ENCODE data around the gene ROPN1B.
"Not testable (repeated sequence)": the region's sequence is repeated elsewhere in the genome, so short reads cannot be mapped to it uniquely, and the experiment has no call there.

Gene ROPN1B

GRCh38 chr3:125957674-125958510 is 11.1 kb upstream of the ROPN1B start:
- TF ChIP-seq ZNF274 (IDR thresholded peaks at IDR 0.05; ENCODE audit: low read depth, low read length): no peak
- no peak overlapping the region for H3K4me3 ChIP-seq (ENCODE audit: low read length)

DNA sequence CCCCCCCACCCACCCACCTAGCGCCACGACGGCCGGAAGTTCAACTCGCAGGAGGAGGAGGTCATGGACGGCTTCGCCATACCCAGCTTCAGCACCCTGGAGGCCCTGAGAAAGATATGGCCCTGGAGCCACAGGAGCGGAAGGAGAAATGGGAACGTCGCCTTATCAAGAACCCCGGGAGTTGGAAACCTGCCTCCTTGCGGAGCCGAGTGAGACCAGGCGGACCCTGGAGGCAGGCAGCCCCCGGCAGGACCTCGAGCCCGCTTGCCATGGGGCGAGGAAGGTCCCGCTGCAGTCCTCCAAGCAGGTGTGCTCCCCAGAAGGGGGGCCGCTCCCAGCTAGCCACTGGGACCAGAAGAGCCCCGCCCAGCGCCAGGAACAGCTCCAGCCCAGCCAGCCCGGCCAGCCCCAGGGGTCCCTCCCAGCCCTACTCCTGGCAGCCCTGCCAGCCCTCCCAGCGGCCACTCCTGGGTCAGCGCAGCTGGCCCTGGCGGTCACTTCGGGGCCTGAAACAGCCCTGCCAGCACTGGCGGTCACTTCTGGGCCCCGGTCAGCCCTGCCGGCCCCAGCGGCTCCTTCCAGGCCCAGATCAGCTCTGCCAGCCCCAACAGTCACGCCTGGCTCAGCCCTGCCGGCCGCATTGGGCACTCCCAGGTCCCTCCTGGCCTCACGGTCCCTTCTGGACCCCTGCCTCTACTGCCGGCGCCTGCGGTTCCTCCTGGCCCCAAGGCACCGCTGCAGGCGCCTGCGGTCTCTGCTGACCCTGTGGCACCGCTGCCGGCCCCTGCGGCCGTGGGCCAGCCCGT is 10.3 kb upstream of the ROPN1B start:
- TF ChIP-seq ZNF274 (IDR thresholded peaks at IDR 0.05; ENCODE audit: low read depth, low read length): no peak
- no peak overlapping the region for H3K4me3 ChIP-seq (ENCODE audit: low read length)

DNA sequence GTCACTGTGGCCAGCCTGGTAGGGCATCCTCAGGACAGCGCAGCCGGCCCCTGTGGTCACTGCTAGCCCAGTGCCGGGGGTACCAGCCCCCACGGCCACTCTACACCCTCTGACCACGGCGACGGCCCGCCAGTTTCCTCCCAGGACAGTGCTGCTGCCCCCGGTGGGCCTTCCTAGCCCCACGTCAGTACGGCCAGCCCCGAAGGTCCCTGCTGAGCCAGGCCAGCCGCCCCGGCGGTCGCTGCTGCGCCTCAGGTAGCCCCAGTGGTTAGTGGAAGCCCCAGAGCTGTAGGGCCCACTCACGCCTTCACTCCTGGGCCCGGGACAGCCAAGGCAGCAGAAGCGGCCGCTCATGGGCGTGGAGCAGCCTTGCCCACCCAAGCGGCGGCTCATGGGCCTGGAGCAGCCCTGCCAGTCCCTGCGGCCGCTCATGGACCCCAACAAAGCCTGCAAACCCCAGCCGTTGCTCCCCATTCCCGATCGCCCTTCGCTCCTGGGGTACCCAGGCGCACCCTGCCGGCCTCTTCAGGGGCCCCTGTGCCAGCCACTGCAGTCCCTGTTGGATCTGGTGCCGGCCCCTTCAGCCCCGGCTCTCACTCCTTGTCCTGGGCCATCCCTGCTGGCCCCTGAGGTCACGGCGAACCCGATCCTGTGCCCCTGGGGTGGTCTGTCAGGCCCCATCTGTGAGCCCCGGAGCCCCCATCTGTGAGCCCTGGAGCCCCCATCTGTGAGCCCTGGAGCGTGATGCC is 9.5 kb upstream of the ROPN1B start:
- TF ChIP-seq ZNF274 (IDR thresholded peaks at IDR 0.05; ENCODE audit: low read depth, low read length): no peak
- H3K4me3 ChIP-seq (ENCODE audit: low read length): no peak overlapping the region

DNA sequence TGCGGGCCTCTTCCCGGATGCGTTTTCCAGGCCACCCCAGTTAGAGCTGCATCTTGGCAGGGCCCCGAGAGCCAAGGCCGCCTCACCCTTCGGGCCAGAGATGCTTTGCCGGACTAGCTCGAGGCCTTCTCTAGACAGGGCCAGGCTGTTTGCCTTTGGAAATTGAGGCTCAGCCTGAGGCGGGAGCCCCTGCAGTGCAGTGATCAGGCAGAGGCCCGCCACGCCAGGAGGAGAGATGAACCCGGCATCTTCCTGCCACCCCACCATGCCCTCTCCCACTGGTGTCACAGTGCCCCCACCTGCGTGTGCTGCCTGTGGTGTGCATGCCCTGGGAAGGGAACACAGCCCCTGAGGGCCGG is 8.9 kb upstream of the ROPN1B start:
- no peak overlapping the region for H3K4me3 ChIP-seq (ENCODE audit: low read length)
- no peak for TF ChIP-seq ZNF274 (IDR thresholded peaks at IDR 0.05; ENCODE audit: low read depth, low read length)

GRCh38 chr3:125960456-125961288 is 8.3 kb upstream of the ROPN1B start:
- TF ChIP-seq ZNF274 (IDR thresholded peaks at IDR 0.05; ENCODE audit: low read depth, low read length): no peak
- no peak overlapping the region for H3K4me3 ChIP-seq (ENCODE audit: low read length)

DNA sequence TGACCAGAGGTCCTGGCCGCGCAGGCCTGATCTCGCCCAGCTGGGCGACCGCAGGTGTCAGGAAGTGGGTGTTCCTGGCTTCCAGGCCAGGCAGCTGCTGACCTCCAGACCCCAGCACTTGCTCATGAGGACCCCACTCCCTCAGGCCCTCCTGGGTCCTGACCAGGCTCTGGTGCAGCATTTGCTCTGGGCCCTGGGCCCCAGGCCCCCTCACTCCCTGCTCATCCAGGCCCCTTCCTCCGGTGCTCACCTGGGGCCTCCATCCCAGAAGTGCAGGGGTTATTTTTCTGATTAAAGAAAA is 7.7 kb upstream of the ROPN1B start:
- TF ChIP-seq ZNF274 (IDR thresholded peaks at IDR 0.05; ENCODE audit: low read depth, low read length): no peak
- no peak overlapping the region for H3K4me3 ChIP-seq (ENCODE audit: low read length)

DNA sequence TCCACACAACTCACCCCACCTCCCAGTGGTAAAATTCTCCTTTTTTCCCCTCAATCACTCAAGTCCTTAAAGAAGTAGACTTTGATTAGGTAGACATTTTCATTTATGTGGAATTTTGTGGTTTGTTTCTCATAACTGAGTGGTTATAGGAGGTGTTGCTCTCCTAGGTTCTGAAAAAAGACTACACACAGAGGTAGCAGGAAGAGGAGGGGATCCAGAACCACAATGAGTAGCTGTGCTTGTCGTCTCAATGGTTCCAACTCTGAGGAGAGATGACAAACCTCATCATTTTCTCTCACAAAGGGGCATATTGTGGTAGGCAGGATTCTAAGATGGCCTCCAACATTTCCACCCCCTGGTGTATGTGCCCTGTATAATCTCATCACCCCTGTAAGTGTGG is 5.1 kb upstream of the ROPN1B start:
- H3K4me3 ChIP-seq (ENCODE audit: low read length): not testable (repeated sequence)

DNA sequence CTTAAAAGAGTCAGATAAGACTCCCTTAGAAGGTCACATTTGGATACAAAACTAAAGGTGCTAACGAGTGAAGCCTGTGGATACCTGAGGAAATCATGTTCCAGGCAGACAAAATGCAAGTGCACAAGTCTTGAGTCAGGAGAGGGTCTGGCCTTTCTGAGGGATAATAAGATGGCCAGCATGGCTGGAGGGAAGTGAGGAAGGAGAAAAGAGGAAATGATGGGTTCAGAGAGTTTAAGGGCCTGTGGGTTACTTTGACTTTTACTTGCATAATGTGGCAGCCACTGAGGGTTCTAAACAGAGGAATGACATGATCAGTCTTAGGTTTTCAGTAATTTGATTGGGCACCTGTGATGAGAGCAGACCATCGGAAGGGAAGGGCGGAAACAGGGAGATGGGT is 3.5 kb upstream of the ROPN1B start:
- no peak for TF ChIP-seq ZNF274 (IDR thresholded peaks at IDR 0.05; ENCODE audit: low read depth, low read length)
- no peak overlapping the region for H3K4me3 ChIP-seq (ENCODE audit: low read length)

DNA sequence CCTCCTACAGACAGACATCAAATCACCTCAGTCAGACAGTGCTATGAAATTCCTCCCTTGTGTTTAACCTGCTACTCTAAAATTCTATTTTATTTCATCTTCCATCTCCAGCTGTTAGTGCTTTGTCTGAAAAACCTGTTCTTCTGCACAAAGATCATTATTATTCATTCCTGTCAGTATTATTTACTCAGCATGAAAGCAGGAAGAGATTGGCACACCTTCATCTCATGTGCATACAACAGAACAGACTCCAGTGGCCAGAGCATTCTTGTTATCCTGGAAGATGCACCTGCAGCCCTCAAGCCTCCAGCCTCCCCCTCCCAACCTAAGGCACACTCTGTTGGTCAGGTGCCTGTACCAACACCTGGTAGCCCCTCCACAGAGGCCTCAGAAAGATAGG is 1.8 kb upstream of the ROPN1B start:
- TF ChIP-seq ZNF274 (IDR thresholded peaks at IDR 0.05; ENCODE audit: low read depth, low read length): no peak
- no peak overlapping the region for H3K4me3 ChIP-seq (ENCODE audit: low read length)

DNA sequence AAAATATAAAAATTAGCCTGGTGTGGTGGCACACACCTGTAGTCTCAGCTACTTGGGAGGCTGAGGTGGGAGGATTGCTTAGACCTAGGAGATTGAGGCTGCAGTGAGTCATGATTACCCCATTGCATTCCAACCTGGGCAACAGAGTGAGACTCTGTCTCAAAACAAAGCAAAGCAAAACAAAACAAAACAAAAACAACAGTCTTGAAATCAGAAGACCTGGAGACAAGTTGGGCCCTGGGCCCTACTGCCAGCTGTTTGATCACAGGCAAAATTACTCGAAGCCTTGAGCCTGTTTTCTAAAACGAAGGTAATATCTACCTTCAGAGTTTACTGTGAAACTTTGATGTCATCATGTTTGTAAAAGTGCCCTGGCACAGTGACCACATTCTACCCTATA is 857 bp upstream of the ROPN1B start:
- H3K4me3 ChIP-seq (ENCODE audit: low read length): not testable (repeated sequence)

DNA sequence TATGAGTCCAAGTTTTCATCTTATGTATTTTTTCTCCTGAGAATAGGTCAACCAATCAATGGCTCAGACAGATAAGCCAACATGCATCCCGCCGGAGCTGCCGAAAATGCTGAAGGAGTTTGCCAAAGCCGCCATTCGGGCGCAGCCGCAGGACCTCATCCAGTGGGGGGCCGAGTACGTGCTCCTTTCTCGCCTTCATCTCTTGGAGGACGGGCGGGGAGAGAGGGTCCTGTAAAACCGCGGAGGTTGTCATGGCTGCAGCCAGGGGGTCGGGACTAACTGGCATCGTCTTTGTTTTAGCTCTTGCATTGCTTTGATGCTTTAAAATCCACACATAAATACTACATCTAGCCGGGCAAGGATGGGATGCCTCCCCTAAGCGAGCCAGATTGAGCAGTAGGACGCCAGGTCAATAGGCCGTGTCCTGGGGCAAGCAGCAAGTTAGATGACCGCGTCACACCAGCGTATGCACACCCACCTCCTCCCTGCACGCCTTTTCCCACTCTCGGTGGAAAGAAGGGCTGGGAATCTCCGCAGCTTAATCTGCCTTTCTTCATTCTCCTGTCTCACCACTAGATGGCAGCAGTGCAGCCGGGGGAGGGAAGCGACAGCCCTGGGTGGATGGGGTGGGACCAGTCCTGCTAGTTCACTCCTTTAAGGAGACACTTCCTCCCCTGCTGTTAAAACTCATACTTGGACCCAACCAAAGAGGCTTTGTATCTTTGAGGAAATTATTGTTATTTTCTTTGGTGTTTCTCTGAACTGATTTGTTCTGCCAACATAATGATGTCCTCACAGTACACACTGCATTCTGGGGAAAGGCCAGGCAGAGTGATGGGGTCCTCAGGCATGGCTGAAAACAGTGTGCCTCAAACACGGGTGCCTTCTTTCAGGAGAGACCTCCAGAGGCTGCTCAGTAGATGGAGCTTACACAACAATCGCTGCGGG is 3.3 kb downstream of the ROPN1B start:
- not testable (repeated sequence) for H3K4me3 ChIP-seq (ENCODE audit: low read length)

DNA sequence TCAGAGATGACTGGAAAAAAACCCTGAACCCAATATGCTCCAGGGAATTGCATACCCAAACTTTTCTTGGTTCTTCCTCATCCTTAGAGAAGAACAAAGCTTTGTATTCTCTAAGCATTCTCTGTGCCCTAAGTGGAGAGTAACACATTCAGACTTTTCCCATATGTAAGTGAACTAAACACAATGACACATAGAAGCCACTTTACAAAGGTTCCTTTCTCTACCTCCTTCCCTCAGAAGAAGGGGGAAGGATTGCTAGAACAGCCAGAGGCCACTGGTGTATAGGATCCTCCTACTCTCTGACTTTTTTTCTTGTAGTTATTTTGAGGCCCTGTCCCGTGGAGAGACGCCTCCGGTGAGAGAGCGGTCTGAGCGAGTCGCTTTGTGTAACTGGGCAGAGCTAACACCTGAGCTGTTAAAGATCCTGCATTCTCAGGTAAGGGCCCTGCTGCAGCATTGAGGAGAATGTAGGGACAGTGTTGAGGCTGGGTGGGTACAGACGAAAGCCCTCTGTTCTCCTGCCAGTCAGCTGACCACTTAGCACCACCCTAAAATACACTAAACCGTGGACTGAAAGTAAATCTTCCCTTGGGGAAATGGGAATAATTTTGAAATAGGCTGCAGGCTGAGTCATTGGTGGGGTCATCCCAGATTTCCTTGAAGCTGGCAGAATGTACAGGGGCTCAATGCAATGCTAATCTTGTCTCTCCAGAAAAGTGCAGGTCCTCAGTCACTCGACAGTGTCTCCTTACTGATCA is 6.4 kb downstream of the ROPN1B start:
- H3K4me3 ChIP-seq (ENCODE audit: low read length): not testable (repeated sequence)

GRCh38 chr3:125976003-125976390 is 7.0 kb downstream of the ROPN1B start:
- not testable (repeated sequence) for H3K4me3 ChIP-seq (ENCODE audit: low read length)

- H3K4me3 ChIP-seq (ENCODE audit: low read length): not testable (repeated sequence)
Observed at GRCh38 chr3:125977104-125977503, 8.1 kb downstream of the ROPN1B start.

GRCh38 chr3:125984951-125985350 is 16.0 kb downstream of the ROPN1B start:
- H3K4me3 ChIP-seq (ENCODE audit: low read length): not testable (repeated sequence)

All from GM08714 (cell line).